Measurements from ENCODE around the gene BRD7. TPM values are rescaled to one million over a fixed set of nuclear protein-coding genes. Genes with fewer than 3 reads are reported as not detected.

The BRD7 gene
- total and polyA plus RNA-seq, 2 of the 13 experiments (the other 11 are each of a cell fraction or from before 2014, with no cell fraction given), result 82.3 to 149 TPM

DNA sequence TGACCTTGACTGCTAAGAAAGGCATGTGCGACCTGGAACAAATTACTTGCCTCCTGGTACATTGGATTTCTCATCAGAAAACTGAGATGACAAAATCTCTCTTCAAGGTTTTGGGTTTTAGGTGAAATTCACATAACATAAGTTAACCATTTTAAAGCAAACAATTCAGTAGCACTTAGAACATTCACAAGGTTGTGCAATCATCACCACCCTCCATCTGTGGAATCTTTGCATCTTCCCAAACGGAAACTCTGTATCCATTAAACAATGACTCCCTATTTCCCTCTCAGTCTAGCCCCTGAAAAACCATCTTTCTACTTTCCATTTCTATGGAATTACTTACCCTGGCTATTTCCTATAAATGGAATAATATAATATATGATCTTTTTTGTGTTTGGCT is 42.2 kb upstream of the BRD7 start (continued):
- TF ChIP-seq, protein P1, sequence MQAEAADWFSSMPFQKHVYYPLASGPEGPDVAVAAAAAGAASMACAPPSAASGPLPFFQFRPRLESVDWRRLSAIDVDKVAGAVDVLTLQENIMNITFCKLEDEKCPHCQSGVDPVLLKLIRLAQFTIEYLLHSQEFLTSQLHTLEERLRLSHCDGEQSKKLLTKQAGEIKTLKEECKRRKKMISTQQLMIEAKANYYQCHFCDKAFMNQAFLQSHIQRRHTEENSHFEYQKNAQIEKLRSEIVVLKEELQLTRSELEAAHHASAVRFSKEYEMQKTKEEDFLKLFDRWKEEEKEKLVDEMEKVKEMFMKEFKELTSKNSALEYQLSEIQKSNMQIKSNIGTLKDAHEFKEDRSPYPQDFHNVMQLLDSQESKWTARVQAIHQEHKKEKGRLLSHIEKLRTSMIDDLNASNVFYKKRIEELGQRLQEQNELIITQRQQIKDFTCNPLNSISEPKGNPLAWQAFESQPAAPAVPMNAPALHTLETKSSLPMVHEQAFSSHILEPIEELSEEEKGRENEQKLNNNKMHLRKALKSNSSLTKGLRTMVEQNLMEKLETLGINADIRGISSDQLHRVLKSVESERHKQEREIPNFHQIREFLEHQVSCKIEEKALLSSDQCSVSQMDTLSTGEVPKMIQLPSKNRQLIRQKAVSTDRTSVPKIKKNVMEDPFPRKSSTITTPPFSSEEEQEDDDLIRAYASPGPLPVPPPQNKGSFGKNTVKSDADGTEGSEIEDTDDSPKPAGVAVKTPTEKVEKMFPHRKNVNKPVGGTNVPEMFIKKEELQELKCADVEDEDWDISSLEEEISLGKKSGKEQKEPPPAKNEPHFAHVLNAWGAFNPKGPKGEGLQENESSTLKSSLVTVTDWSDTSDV (CRISPR knock-in tag; IDR thresholded peaks at IDR 0.05), result no peak
- TF ChIP-seq SYNCRIP (IDR thresholded peaks at IDR 0.05; ENCODE audit: insufficient read depth, low read depth, low read length) (no peak), ZNF121 (CRISPR knock-in tag; IDR thresholded peaks at IDR 0.05) (no peak)

DNA sequence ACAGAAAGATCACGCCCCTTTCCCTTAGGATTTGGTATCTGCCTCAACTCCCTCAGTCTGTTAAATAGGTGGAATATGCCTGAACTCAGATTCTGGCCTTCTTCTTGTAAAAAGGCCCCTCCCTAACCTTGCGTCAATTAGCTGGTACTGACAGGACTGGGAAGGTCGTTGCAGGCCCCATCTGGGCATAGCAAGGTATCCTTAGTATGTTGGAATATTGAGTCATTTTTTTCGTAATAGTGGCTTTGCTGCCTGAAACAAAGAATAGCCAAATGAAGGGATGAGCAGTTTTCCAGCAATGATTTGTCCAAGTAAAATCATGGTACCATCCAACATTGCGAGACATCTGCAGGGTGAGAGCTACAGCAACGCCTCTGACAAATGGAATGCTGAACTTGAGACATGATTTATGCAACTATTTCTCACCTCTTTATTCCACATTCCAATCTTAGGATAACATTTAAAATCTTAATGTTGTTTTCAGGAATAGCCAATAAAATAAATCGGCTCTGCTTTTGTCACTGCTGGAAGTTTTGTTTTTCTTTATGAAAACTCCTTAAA is 39.3 kb upstream of the BRD7 start:
- H3K4me2 ChIP-seq (ENCODE audit: low read depth, low read length), result no peak overlapping the region
- ATAC-seq (no peak), FAIRE-seq (no peak), DNase-seq (ENCODE audit: low spot score) (no peak)
- H3K79me2 ChIP-seq (ENCODE audit: insufficient read depth, low read length), result no peaks in the 10 kb centered on the region
- TF ChIP-seq, protein P2, sequence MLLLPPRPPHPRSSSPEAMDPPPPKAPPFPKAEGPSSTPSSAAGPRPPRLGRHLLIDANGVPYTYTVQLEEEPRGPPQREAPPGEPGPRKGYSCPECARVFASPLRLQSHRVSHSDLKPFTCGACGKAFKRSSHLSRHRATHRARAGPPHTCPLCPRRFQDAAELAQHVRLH (CRISPR knock-in tag; IDR thresholded peaks at IDR 0.05; ENCODE audit: borderline replicate concordance, low read depth), result no peak
- TF ChIP-seq, protein P3, sequence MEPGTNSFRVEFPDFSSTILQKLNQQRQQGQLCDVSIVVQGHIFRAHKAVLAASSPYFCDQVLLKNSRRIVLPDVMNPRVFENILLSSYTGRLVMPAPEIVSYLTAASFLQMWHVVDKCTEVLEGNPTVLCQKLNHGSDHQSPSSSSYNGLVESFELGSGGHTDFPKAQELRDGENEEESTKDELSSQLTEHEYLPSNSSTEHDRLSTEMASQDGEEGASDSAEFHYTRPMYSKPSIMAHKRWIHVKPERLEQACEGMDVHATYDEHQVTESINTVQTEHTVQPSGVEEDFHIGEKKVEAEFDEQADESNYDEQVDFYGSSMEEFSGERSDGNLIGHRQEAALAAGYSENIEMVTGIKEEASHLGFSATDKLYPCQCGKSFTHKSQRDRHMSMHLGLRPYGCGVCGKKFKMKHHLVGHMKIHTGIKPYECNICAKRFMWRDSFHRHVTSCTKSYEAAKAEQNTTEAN (CRISPR knock-in tag; conservative IDR thresholded peaks at IDR 0.05), result no peak
- no peak for TF ChIP-seq ETV5 (CRISPR knock-in tag; IDR thresholded peaks at IDR 0.05; ENCODE audit: borderline replicate concordance)
- TF ChIP-seq ZNF224 (CRISPR knock-in tag; IDR thresholded peaks at IDR 0.05), result no peak
- no peak for TF ChIP-seq AKAP8 (CRISPR knock-in tag; IDR thresholded peaks at IDR 0.05)
- TF ChIP-seq, protein P4, sequence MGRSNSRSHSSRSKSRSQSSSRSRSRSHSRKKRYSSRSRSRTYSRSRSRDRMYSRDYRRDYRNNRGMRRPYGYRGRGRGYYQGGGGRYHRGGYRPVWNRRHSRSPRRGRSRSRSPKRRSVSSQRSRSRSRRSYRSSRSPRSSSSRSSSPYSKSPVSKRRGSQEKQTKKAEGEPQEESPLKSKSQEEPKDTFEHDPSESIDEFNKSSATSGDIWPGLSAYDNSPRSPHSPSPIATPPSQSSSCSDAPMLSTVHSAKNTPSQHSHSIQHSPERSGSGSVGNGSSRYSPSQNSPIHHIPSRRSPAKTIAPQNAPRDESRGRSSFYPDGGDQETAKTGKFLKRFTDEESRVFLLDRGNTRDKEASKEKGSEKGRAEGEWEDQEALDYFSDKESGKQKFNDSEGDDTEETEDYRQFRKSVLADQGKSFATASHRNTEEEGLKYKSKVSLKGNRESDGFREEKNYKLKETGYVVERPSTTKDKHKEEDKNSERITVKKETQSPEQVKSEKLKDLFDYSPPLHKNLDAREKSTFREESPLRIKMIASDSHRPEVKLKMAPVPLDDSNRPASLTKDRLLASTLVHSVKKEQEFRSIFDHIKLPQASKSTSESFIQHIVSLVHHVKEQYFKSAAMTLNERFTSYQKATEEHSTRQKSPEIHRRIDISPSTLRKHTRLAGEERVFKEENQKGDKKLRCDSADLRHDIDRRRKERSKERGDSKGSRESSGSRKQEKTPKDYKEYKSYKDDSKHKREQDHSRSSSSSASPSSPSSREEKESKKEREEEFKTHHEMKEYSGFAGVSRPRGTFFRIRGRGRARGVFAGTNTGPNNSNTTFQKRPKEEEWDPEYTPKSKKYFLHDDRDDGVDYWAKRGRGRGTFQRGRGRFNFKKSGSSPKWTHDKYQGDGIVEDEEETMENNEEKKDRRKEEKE (IDR thresholded peaks at IDR 0.05), result no peak
- in situ Hi-C loops (cut with HindIII; ENCODE audit: extremely low pct_ligation_motif_present, low pct_unique_long_range_greater_than_20kb) (no loop called here), intact Hi-C loops (cut with micrococcal nuclease; ENCODE audit: unreplicated experiment) (no loop called here)
- H3K27me3 ChIP-seq (ENCODE audit: control insufficient read depth in 1 of 2, insufficient read depth in 2 of 2, low read length in 2 of 2), result peaks cover 0 to 12% of the 10 kb centered on the region in 2 experiments; a peak in 1 of 5 replicates
- ChIA-PET POLR2A (no interaction called here), CTCF (ENCODE audit: low intra/inter-chr PET ratio, low total read pairs) (no interaction called here)
- no peak overlapping the region for H3K27ac ChIP-seq (ENCODE audit: extremely low read length, insufficient read depth, low read length)
- peaks cover 12% of the 10 kb centered on the region for H3K4me1 ChIP-seq (ENCODE audit: insufficient read depth, low read length)
- no peak overlapping the region for H3K4me3 ChIP-seq (replicated peaks in 1 of 3; ENCODE audit: insufficient read depth in 1 of 3, low read depth in 2 of 3, low read length in 3 of 3)
- no peak overlapping the region for H3K9ac ChIP-seq (ENCODE audit: insufficient read depth, low read depth, low read length)
- no peaks in the 10 kb centered on the region for H4K20me1 ChIP-seq (ENCODE audit: insufficient read depth, low read length)
- no TSS peak for BruUV-seq (replicated peaks)
- 40% methylated on average over 7 of the region's 7 CpGs for WGBS (ENCODE audit: low lambda C conversion rate)
- no peaks in the 10 kb centered on the region for H3K36me3 ChIP-seq (replicated peaks in 1 of 2; ENCODE audit: control insufficient read depth in 1 of 2, insufficient read depth in 2 of 2, low read length in 2 of 2)
- H3K9me3 ChIP-seq (ENCODE audit: low read length), result no peaks in the 10 kb centered on the region
- no peak overlapping the region for H2AFZ ChIP-seq (ENCODE audit: low read length)

Measured in HepG2 (cell line).